ENCODE measurements around the gene FLT3.
"Not testable (repeated sequence)": the region's sequence is repeated elsewhere in the genome, so short reads cannot be mapped to it uniquely, and the experiment has no call there.

Gene FLT3

GRCh38 chr13:28089065-28089464 lies 11.3 kb downstream of the FLT3 start:
- Histone ChIP-seq H3K9ac (no peak overlapping the region), H3K79me2 (no peaks in the 10 kb centered on the region), H3K36me3 (ENCODE audit: control insufficient read depth, insufficient read depth, low read length) (no peaks in the 10 kb centered on the region), H3K27me3 (ENCODE audit: control insufficient read depth, insufficient read depth, low read length) (no peaks in the 10 kb centered on the region), H3K4me1 (no peaks in the 10 kb centered on the region), H3K4me3 (ENCODE audit: low read depth, low read length) (no peak overlapping the region), H3K4me2 (ENCODE audit: low read length) (no peak overlapping the region), H3K9me3 (ENCODE audit: control insufficient read depth, low read length) (no peaks in the 10 kb centered on the region), H3K27ac (no peak overlapping the region), H2AFZ (no peak overlapping the region)
- no peak for TF ChIP-seq CTCF (IDR thresholded peaks at IDR 0.05)

DNA sequence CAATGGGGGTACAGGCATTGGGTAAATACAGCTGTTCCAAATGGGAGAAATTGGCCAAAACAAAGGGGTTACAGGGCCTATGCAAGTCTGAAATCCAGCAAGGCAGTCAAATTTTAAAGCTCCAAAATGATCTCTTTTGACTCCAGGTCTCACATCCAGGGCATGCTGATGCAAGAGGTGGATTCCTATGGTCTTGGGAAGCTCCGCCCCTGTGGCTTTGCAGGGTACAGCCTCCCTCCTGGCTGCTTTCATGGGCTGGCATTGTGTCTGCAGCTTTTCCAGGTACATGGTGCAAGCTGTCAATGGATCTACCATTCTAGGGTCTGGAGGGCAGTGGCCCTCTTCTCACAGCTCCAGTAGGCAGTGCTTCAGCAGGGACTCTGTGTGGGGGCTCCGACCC lies 22.6 kb downstream of the FLT3 start:
- H3K79me2 ChIP-seq; H3K9ac ChIP-seq; H3K4me3 ChIP-seq (ENCODE audit: low read depth, low read length); H3K4me1 ChIP-seq; H3K36me3 ChIP-seq (ENCODE audit: control insufficient read depth, insufficient read depth, low read length); H3K27ac ChIP-seq; H3K27me3 ChIP-seq (ENCODE audit: control insufficient read depth, insufficient read depth, low read length); H3K4me2 ChIP-seq (ENCODE audit: low read length); H3K9me3 ChIP-seq (ENCODE audit: control insufficient read depth, low read length); H2AFZ ChIP-seq: not testable (repeated sequence)

- Histone ChIP-seq H3K4me3 (ENCODE audit: low read depth, low read length) (no peak overlapping the region), H3K27ac (no peak overlapping the region), H3K36me3 (ENCODE audit: control insufficient read depth, insufficient read depth, low read length) (no peaks in the 10 kb centered on the region), H3K79me2 (no peaks in the 10 kb centered on the region), H3K9me3 (ENCODE audit: control insufficient read depth, low read length) (no peaks in the 10 kb centered on the region), H3K4me2 (ENCODE audit: low read length) (no peak overlapping the region), H3K9ac (no peak overlapping the region), H2AFZ (no peak overlapping the region), H3K4me1 (no peaks in the 10 kb centered on the region), H3K27me3 (ENCODE audit: control insufficient read depth, insufficient read depth, low read length) (no peaks in the 10 kb centered on the region)
- no peak for TF ChIP-seq CTCF (IDR thresholded peaks at IDR 0.05)
Observed at GRCh38 chr13:28077231-28077630, 23.1 kb downstream of the FLT3 start.

- no peaks in the 10 kb centered on the region for H3K9me3 ChIP-seq (ENCODE audit: control insufficient read depth, low read length)
- H3K4me2 ChIP-seq (ENCODE audit: low read length) = no peak overlapping the region
- H3K4me3 ChIP-seq (ENCODE audit: low read depth, low read length) = no peak overlapping the region
- no peaks in the 10 kb centered on the region for H3K4me1 ChIP-seq
- TF ChIP-seq CTCF (IDR thresholded peaks at IDR 0.05) = no peak
- no peaks in the 10 kb centered on the region for H3K79me2 ChIP-seq
- no peak overlapping the region for H2AFZ ChIP-seq
- H3K9ac ChIP-seq = no peak overlapping the region
- H3K27me3 ChIP-seq (ENCODE audit: control insufficient read depth, insufficient read depth, low read length) = no peaks in the 10 kb centered on the region
- no peaks in the 10 kb centered on the region for H3K36me3 ChIP-seq (ENCODE audit: control insufficient read depth, insufficient read depth, low read length)
- no peak overlapping the region for H3K27ac ChIP-seq
Observed at GRCh38 chr13:28071424-28071823, 29.0 kb downstream of the FLT3 start.

GRCh38 chr13:28067491-28067890 lies 32.9 kb downstream of the FLT3 start:
- no peak overlapping the region for H3K4me3 ChIP-seq (ENCODE audit: low read depth, low read length)
- H3K79me2 ChIP-seq = no peaks in the 10 kb centered on the region
- no peak overlapping the region for H3K4me2 ChIP-seq (ENCODE audit: low read length)
- H3K9ac ChIP-seq = no peak overlapping the region
- no peak for TF ChIP-seq CTCF (IDR thresholded peaks at IDR 0.05)
- H3K27me3 ChIP-seq (ENCODE audit: control insufficient read depth, insufficient read depth, low read length) = no peaks in the 10 kb centered on the region
- H3K9me3 ChIP-seq (ENCODE audit: control insufficient read depth, low read length) = no peaks in the 10 kb centered on the region
- no peaks in the 10 kb centered on the region for H3K36me3 ChIP-seq (ENCODE audit: control insufficient read depth, insufficient read depth, low read length)
- no peak overlapping the region for H2AFZ ChIP-seq
- no peak overlapping the region for H3K27ac ChIP-seq
- no peaks in the 10 kb centered on the region for H3K4me1 ChIP-seq
